Measurements from ENCODE around the gene CASP9.
"Not testable (repeated sequence)": the region's sequence is repeated elsewhere in the genome, so short reads cannot be mapped to it uniquely, and the experiment has no call there.

CASP9 gene

DNA sequence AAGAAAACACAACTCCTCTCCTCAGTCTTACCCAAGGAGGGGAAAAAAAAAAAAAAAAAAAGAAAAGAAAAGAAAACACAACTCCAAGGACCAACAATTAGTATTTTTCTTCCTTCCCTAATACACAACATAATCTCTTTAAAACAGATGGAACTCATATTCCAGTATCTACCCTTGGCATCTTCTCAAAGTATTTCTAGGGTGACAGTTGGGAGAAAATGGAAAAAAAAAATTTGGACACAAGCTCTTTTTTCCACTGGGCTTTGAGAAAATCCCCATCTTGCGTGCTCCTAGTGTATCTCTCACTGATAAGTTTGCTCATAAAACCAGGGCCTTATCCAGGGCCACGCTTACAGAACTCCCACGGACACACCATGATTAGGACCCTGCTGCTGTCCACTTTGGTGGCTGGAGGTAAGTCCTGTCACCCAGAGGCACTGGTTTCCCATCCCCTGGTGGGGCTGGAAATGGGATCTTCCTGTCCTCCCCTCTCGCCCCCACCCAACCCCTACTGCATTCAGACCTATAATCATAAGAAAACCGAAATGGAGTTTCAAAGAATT is 48.2 kb downstream of the CASP9 start, which contains the start of gene CELA2B:
TSS of gene CELA2B (plus strand) at position 353 of the 563 bp plus-strand sequence. CDS start at position 375, 22 bp downstream.
- intact Hi-C loops (cut with DNase I), result no loop called here
- peak in 1 of 10 donors; percentile 14 for DNase-seq

GRCh38 chr1:15472587-15472986 is 51.4 kb downstream of the CASP9 start:
- no peak for DNase-seq
- intact Hi-C loops (cut with DNase I), result no loop called here

- DNase-seq; intact Hi-C loops (cut with DNase I): not testable (repeated sequence)
Observed at GRCh38 chr1:15471723-15472122, 52.3 kb downstream of the CASP9 start.

- intact Hi-C loops (cut with DNase I), result not testable (repeated sequence)
- DNase-seq, result peak in 1 of 10 donors; percentile 45
Observed at GRCh38 chr1:15471067-15471466, 52.9 kb downstream of the CASP9 start.

GRCh38 chr1:15469821-15470448 is 54.1 kb downstream of the CASP9 start:
- intact Hi-C loops (cut with DNase I), result not testable (repeated sequence)

GRCh38 chr1:15469361-15469760 is 54.7 kb downstream of the CASP9 start:
- intact Hi-C loops (cut with DNase I), result no loop called here
- DNase-seq, result no peak

More at GRCh38 chr1:15469821-15470448, 54.1 kb downstream of the CASP9 start:
- DNase-seq, result peak in 9 of 10 donors; percentile 8 to 89 (median 28)

DNA sequence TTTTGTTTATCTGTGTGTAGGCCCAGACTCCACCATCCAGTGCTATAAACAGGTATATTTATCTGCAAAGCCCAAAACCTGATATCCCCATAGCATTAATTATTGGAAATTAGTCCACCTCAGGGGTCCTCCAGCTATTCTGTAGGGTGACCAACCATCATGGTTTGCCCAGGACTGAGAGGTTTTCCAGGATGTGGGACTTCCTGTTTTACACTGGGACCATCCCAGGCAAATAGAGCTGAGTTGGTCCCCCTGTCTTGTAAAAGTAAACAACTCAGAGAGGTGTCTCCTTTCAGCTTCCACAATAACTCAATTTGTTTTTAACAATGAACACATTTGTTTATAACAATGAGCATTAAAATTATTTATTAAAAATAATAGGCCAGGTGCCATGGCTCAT is 55.9 kb downstream of the CASP9 start:
- intact Hi-C loops (cut with DNase I), result no loop called here
- no peak for DNase-seq

DNA sequence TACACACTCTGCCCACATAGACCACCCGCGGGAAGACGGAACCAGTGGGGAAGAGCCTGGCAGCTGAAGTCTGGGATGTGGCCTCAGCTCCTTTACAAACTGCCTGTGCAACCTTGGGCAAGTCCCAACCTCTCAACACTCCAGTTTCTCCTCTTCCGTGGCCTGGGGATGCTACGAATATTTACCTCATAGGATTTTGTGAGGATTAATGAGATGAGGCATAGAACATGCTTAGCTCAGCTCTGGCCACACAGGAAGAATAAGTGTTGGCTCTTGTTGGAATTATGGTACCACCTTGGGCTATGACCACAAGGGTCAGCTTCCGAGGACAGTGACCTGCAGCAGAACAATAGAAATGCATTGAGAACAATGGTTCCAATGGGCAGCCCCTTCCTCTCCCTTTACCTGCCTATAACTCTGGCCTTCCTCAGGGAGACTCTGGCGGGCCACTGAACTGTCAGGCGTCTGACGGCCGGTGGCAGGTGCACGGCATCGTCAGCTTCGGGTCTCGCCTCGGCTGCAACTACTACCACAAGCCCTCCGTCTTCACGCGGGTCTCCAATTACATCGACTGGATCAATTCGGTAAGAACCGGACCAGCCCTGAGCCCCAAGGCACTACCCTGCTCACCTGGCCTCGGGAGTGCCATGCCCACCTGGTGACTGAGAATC is 56.9 kb downstream of the CASP9 start:
- intact Hi-C loops (cut with DNase I); DNase-seq: not testable (repeated sequence)

GRCh38 chr1:15465674-15466073 is 58.3 kb downstream of the CASP9 start:
- intact Hi-C loops (cut with DNase I), result no loop called here
- DNase-seq, result no peak

DNA sequence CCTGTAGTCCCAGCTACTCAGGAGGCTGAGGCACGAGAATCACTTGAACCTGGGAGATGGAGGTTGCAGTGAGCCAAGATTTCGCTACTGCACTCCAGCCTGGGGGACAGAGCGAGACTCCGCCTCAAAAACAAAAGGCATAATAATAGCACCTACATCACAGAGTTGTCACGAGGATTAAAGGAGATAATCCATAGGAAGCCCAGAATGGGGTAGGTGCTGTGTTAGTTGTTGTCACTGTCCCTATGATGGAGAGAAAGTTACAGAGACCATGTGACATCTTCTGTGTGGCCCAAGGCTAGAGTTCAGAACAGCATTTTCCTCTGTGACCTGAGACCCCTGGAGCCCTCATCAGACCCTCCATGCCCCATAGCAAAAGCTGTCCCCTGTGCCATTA is 60.1 kb downstream of the CASP9 start:
- intact Hi-C loops (cut with DNase I); DNase-seq: not testable (repeated sequence)

GRCh38 chr1:15463064-15463800 is 60.8 kb downstream of the CASP9 start:
- intact Hi-C loops (cut with DNase I); DNase-seq: not testable (repeated sequence)

DNA sequence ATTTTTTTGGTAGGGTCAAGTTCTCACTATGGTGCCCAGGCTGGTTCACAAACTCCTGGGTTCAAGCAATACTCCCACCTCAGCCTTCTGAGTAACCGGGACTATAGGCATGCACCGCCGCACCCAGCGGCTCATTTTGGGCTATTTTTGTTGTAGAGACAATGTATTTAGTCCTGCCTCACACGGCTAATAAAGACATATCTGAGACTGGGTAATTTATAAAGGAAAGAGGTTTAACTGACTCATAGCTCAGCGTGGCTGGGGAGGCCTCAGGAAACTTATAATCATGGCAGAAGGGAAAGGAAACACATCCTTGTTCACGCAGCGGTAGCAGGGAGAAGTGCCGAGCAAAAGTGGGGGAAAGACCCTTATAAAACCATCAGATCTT is 63.3 kb downstream of the CASP9 start:
- peak in 1 of 10 donors; percentile 12 for DNase-seq
- intact Hi-C loops (cut with DNase I), result no loop called here

DNA sequence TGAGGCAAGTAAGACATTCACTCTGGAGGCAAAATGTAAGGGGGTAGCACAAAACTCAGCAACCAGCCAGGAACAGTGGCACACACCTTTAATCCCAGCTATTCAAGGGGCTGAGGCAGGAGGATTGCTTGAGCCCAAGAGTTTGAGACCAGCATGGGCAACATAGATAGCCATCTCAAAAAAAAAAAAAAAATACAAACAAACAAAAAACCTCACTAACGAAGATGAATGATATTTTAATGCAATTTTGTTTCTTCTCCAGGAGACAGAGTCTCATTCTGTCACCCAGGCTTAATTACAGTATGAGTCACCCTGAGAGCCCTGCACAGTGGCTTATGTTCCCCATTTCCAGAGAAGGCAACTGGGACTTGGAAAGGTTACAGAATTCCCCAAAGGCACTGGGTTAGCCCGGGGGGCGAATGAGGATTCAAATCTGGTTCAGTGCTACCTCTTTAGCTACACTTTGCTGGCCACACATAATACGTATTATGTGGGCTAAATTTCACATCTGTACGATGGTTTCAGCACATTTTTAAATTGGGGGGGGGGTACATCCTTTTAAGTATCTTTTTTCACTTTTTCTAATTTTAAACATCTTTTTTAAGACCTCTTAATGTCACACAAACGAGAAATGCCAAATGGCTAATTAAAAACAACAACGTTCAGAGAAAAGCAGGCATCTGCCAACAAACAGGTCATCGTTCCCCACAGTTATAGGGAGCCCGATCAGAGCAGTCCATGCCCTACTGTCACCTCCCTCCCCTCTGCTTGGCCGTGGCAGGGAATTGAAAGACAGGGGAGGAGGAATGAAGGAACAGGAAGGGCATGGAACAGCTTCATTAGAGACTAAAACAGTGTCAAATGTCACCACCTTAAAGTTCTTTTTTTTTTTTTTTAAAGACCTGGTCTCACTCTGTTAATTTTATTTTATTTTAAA is 64.0 kb downstream of the CASP9 start:
- intact Hi-C loops (cut with DNase I), result no loop called here
- no peak for DNase-seq

GRCh38 chr1:15458388-15458787 is 65.6 kb downstream of the CASP9 start:
- intact Hi-C loops (cut with DNase I); DNase-seq: not testable (repeated sequence)

DNA sequence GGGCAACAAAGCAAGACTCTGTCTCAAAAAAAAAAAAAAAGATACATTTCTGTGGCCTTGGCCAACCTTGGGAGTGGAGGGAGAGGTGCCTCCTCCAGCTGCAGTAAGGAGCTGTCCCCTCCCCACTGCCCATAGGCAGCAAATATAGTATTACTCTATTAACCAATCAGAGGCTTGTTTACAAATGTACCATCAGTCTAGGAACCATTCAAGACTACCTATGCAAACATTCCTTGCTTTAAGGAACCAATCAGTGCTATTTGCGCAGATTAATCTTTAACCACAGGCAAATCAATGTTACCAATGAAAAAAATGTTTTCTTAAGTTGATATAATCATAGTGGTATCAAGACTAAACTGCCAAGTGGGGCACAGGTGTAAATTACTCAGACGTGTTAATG is 66.4 kb downstream of the CASP9 start:
- intact Hi-C loops (cut with DNase I), result no loop called here
- no peak for DNase-seq

GRCh38 chr1:15456313-15456954 is 67.6 kb downstream of the CASP9 start, which contains the start of gene CELA2A:
CELA2A (plus strand) TSS chr1:15456732; CDS start chr1:15456754, 22 bp downstream.
- intact Hi-C loops (cut with DNase I), result no loop called here
- no peak for DNase-seq

DNA sequence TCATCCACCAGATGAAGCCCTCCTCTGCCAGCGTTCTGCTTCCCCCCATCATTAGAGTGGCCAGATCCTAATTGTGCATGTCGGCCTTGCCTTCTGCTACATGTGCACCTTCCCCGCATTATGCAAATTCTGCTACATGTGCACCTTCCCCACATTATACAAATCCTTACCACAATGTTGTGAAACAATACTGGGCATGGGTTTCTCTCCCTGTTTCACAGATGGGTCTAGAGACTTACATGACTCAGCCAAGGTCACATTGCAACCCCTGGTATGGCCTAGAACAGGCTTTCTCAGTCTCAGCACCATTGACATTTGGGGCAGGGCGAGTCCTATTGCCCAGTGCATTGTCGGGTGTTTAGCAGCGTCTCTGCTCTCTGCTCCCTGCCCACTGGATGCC is 68.5 kb downstream of the CASP9 start:
- no peak for DNase-seq
- intact Hi-C loops (cut with DNase I), result no loop called here

DNA sequence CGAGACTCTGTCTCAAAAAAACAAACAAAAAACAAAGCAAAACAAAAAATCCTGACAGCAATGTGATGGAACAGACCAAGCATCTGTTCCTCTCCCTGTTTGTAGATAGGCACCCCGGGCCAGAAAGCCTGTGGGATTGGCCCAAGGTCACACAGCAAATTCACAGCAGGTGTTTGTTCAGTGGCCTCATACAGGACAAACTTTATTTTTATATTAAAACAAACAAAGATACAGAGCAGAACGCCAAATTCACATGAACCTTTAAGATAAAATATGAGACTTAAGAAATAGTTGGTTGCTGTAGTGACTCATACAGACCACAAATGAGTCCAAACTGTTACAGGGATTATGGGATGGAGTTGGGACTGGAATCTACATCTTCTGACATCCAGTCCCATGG is 69.8 kb downstream of the CASP9 start:
- DNase-seq, result no peak
- intact Hi-C loops (cut with DNase I), result no loop called here

- intact Hi-C loops (cut with DNase I), result no loop called here
- peak in 1 of 10 donors; percentile 11 for DNase-seq
Observed at GRCh38 chr1:15453734-15454133, 70.3 kb downstream of the CASP9 start.

Measured in posterior cingulate gyrus (tissue), 11 donors.